K562 (cell line): ENCODE measurements around the gene RGS12. TPM values are rescaled to one million over a fixed set of nuclear protein-coding genes. Genes with fewer than 3 reads are reported as not detected.

Experiments used
- ARID3A ChIP-seq: IDR thresholded peaks from 2 replicates; pipeline ENCODE4 v1.6.1; 2012; ENCODE audit warnings: low read depth, low read length, improper control_type of control experiment, borderline replicate concordance
- E2F3 ChIP-seq: fragments of 250-450 bp; sonication (Bioruptor Pico); IDR thresholded peaks from 2 replicates; pipeline ENCODE4 v1.4.0; 2020; ENCODE audit warnings: mild to moderate bottlenecking
- FOXP1 ChIP-seq: sonication (generic); formaldehyde crosslinking; IDR thresholded peaks from 2 replicates; pipeline ENCODE4 v1.8.0; 2022; ENCODE audit warnings: mild to moderate bottlenecking, missing genetic modification reagents
- HDAC8 ChIP-seq: fragments of 450-650 bp; IDR thresholded peaks from 2 replicates; pipeline ENCODE4 v1.6.1; 2016; ENCODE audit warnings: mild to moderate bottlenecking, missing genetic modification characterization, moderate library complexity, missing compliant biosample characterization
- JUND ChIP-seq, 2 experiments: IDR thresholded peaks; 2 replicates in 1 of 2; 3 replicates in 1 of 2; pipeline ENCODE4 v1.6.1; 2011; ENCODE audit warnings: borderline replicate concordance in 2 of 2, low read depth in 2 of 2, low read length in 2 of 2, improper control_type of control experiment in 1 of 2, missing biosample characterization in 1 of 2, missing genetic modification characterization in 1 of 2, missing genetic modification reagents in 1 of 2
- LARP7 ChIP-seq: fragments of 450-650 bp; IDR thresholded peaks from 2 replicates; pipeline ENCODE4 v1.6.1; 2016
- NFIC ChIP-seq: fragments of 450-650 bp; IDR thresholded peaks from 2 replicates; pipeline ENCODE4 v1.6.1; 2017; ENCODE audit warnings: mild to moderate bottlenecking, inconsistent platforms
- NR4A1 ChIP-seq, 2 experiments: fragments of 250-450 bp in 1 of 2; fragments of 450-650 bp in 1 of 2; sonication (Bioruptor Pico) in 1 of 2; IDR thresholded peaks; 2 replicates each; pipeline versions ENCODE4 v1.4.0 to v1.6.1; 2016 to 2020; ENCODE audit warnings: mild to moderate bottlenecking in 2 of 2, missing compliant biosample characterization in 1 of 2, missing genetic modification characterization in 1 of 2, moderate library complexity in 1 of 2
- PTBP1 ChIP-seq: fragments of 200-400 bp; formaldehyde crosslinking; IDR thresholded peaks from 2 replicates; pipeline ENCODE4 v1.6.1; 2017; ENCODE audit warnings: low read depth, low read length
- RB1 ChIP-seq: fragments of 450-650 bp; IDR thresholded peaks from 2 replicates; pipeline ENCODE4 v1.6.1; 2017; ENCODE audit warnings: low read depth, mild to moderate bottlenecking
- RBM15 ChIP-seq: fragments of 200-400 bp; formaldehyde crosslinking; IDR thresholded peaks from 2 replicates; pipeline ENCODE4 v1.6.1; 2018; ENCODE audit warnings: mild to moderate bottlenecking, low read length, moderate library complexity; ENCODE audit not compliant: insufficient read depth
- SRSF1 ChIP-seq: fragments of 200-400 bp; formaldehyde crosslinking; IDR thresholded peaks from 2 replicates; pipeline ENCODE4 v1.6.1; 2017; ENCODE audit warnings: mild to moderate bottlenecking, low read depth, low read length, moderate library complexity
- TGIF2 ChIP-seq: sonication (generic); formaldehyde crosslinking; IDR thresholded peaks from 2 replicates; pipeline ENCODE4 v1.8.1; 2022; ENCODE audit warnings: mild to moderate bottlenecking, missing genetic modification reagents, moderate library complexity
- ZNF133 ChIP-seq: fragments of 250-450 bp; sonication (Bioruptor Pico); IDR thresholded peaks from 2 replicates; pipeline ENCODE4 v1.4.0; 2020; ENCODE audit warnings: mild to moderate bottlenecking
- ZNF280B ChIP-seq: fragments of 250-450 bp; sonication (Bioruptor Pico); IDR thresholded peaks from 2 replicates; pipeline ENCODE4 v1.5.1; 2021; ENCODE audit warnings: mild to moderate bottlenecking
- ZNF407 ChIP-seq: fragments of 450-650 bp; IDR thresholded peaks from 2 replicates; pipeline ENCODE4 v1.6.1; 2016; ENCODE audit warnings: low read depth
- polyA plus RNA-seq, 8 experiments: library from polyadenylated mRNA; depleted of rRNA in 4 of 8; stranded (reverse) in 5 of 8; unstranded in 3 of 8; fragments of >200 nt; fragmentation: Nextera tagmentation in 2 of 8; fragmentation: Illumina TruSeq in 1 of 8; extraction: Ambion mirVana in 2 of 8; extraction: Trizol in 1 of 8; gene quantifications; 2 replicates each; pipeline versions ENCODE4 v1.2.1 to v1.2.3, GENCODE V29; 2011 to 2014; ENCODE audit warnings: inconsistent platforms in 1 of 8, missing spikeins in 1 of 8
- total RNA-seq, 7 experiments: library from RNA; depleted of rRNA in 6 of 7; stranded (reverse); fragments of >200 nt in 6 of 7; fragmentation: Illumina TruSeq in 2 of 7; extraction: Trizol in 2 of 7; gene quantifications; 2 replicates each; pipeline versions ENCODE4 v1.2.1 to v1.2.3, GENCODE V29; 2011 to 2021; ENCODE audit warnings: low replicate concordance in 1 of 7

The RGS12 gene
- total and polyA plus RNA-seq, 9 of the 15 experiments (the other 6 are each of a cell fraction or from before 2014, with no cell fraction given): 0.30 to 8.8 (median 5.5) TPM

- TF ChIP-seq ARID3A (no peak), HDAC8 (tag) (no peak), RB1 (0 out of 2 replicates have a peak, but pooled peaks have one; percentile 23), SRSF1 (0 out of 2 replicates have a peak, but pooled peaks have one; percentile 33), ZNF407 (no peak), ZNF280B (no peak), PTBP1 (no peak), E2F3 (CRISPR knock-in tag) (0 out of 2 replicates have a peak, but pooled peaks have one; percentile 53), FOXP1 (no peak; the same call in 1 of the 2 replicates), NR4A1 (CRISPR knock-in tag; IDR thresholded peaks at IDR 0.05) (0 out of 2 replicates have a peak, but pooled peaks have one; percentile 77), NR4A1 (tag; IDR thresholded peaks at IDR 0.05) (no peak), ZNF133 (CRISPR knock-in tag) (no peak), NFIC (peak; percentile 50), LARP7 (no peak), RBM15 (no peak), JUND (IDR thresholded peaks at IDR 0.05; ENCODE audit: borderline replicate concordance, low read depth, low read length) (no peak), JUND (tag; IDR thresholded peaks at IDR 0.05; ENCODE audit: borderline replicate concordance, low read depth, low read length) (no peak), TGIF2 (CRISPR knock-in tag) (peak; percentile 57; the same call in 1 of the 2 replicates)
Measured at GRCh38 chr4:3291969-3292570, 751 bp upstream of the RGS12 start (continued).
